GM12878 (cell line): Measurements from ENCODE around the gene ADSS1. TPM values are rescaled to one million over a fixed set of nuclear protein-coding genes. Genes with fewer than 3 reads are reported as not detected.

ENCODE experiments used
- ATAC-seq: fragments of 200-7000 bp; cut with Tn5 transposase; 3 replicates; pipeline ENCODE4 v1.9.1; 2020; ENCODE audit warnings: mild to moderate bottlenecking, moderate library complexity
- BruUV-seq: library from RNA; stranded (reverse); fragments of 400-500 nt; replicated peaks from 2 replicates; lab custom pipeline; 2021; lab: Mats Ljungman, UMichigan
- CTCF ChIA-PET: fragments of 300-600 bp; sonication (Branson Sonifier 250); formaldehyde crosslinking; extraction: SDS; loops from one replicate; lab custom pipeline; 2021; ENCODE audit warnings: inconsistent platforms; lab: Yijun Ruan, JAX
- POLR2A ChIA-PET: fragments of 350-600 bp; formaldehyde crosslinking; extraction: SDS; loops from one replicate; lab custom pipeline; 2021; ENCODE audit warnings: inconsistent platforms; lab: Charles Lee
- RAD21 ChIA-PET: fragments of 300-600 bp; sonication (Branson Sonifier 250); formaldehyde crosslinking; loops from one replicate; lab custom pipeline; 2023; ENCODE audit warnings: antibody characterized with exemption; ENCODE audit not compliant: unreplicated experiment; lab: Charles Lee
- SMC1A ChIA-PET: fragments of 300-600 bp; sonication (Branson Sonifier 250); formaldehyde crosslinking; loops from one replicate; lab custom pipeline; 2023; ENCODE audit not compliant: unreplicated experiment, uncharacterized antibody; lab: Charles Lee
- DNase-seq: peaks from one replicate; pipeline ENCODE4 v3.0.0-alpha.2; 2011; ENCODE audit warnings: low read depth, low spot score
- FAIRE-seq: peaks from 3 replicates; lab custom pipeline; 2011; peaks lifted over from hg19 to GRCh38; lab: Jason Lieb, UNC
- H2AFZ ChIP-seq: 2 replicates; pipeline ENCODE4 v1.6.0; 2011; ENCODE audit warnings: low read depth, low read length, control low read depth; ENCODE audit not compliant: control insufficient read depth
- H3K27ac ChIP-seq: 2 replicates; pipeline ENCODE4 v1.5.1; 2011; ENCODE audit warnings: control low read depth; ENCODE audit not compliant: control insufficient read depth, insufficient read depth
- H3K27me3 ChIP-seq, 2 experiments: replicated peaks in 1 of 2; 2 replicates each; pipeline versions ENCODE4 v1.6.0 to v1.6.1; 2011; ENCODE audit warnings: low read length in 1 of 2; ENCODE audit not compliant: control insufficient read depth in 2 of 2, insufficient read depth in 2 of 2
- H3K36me3 ChIP-seq, 2 experiments: 2 replicates each; pipeline ENCODE4 v1.5.1; 2011; ENCODE audit warnings: low read length in 1 of 2; ENCODE audit not compliant: control insufficient read depth in 2 of 2, insufficient read depth in 2 of 2
- H3K4me1 ChIP-seq: 2 replicates; pipeline ENCODE4 v1.6.1; 2011; ENCODE audit warnings: mild to moderate bottlenecking, low read length, moderate library complexity, mixed read lengths; ENCODE audit not compliant: control insufficient read depth, insufficient read depth
- H3K4me2 ChIP-seq: 2 replicates; pipeline ENCODE4 v1.6.0; 2011; ENCODE audit warnings: control low read depth; ENCODE audit not compliant: control insufficient read depth, insufficient read depth
- H3K4me3 ChIP-seq: fragments of 200-600 bp; sonication (generic); 2 replicates; pipeline ENCODE4 v1.5.1; 2016
- H3K79me2 ChIP-seq: 2 replicates; pipeline ENCODE4 v1.6.0; 2011; ENCODE audit warnings: low read length; ENCODE audit not compliant: control insufficient read depth, insufficient read depth
- H3K9ac ChIP-seq: 2 replicates; pipeline ENCODE4 v1.8.0; 2011; ENCODE audit warnings: low read length, control low read depth, mixed read lengths; ENCODE audit not compliant: control insufficient read depth, insufficient read depth
- H3K9me3 ChIP-seq: replicated peaks from 3 replicates; pipeline ENCODE4 v1.5.1; 2011; ENCODE audit warnings: mild to moderate bottlenecking, low read length; ENCODE audit not compliant: control insufficient read depth, insufficient read depth
- H4K20me1 ChIP-seq: 2 replicates; pipeline ENCODE4 v1.6.0; 2011; ENCODE audit not compliant: control insufficient read depth, insufficient read depth
- BCL3 ChIP-seq: IDR thresholded peaks from 2 replicates; pipeline ENCODE4 v1.6.1; 2011; ENCODE audit warnings: borderline replicate concordance, low read depth, mild to moderate bottlenecking, moderate library complexity, low read length; ENCODE audit not compliant: insufficient read depth, poor library complexity, severe bottlenecking
- HCFC1 ChIP-seq: fragments of 150-350 bp; IDR thresholded peaks from 2 replicates; pipeline ENCODE4 v1.6.1; 2014; ENCODE audit warnings: low read length
- NFXL1 ChIP-seq: fragments of 450-650 bp; IDR thresholded peaks from 2 replicates; pipeline ENCODE4 v1.6.1; 2017; ENCODE audit warnings: antibody characterized with exemption, mild to moderate bottlenecking, borderline replicate concordance
- NFYA ChIP-seq: IDR thresholded peaks from 2 replicates; pipeline ENCODE4 v1.6.1; 2011; ENCODE audit warnings: low read depth, mild to moderate bottlenecking, low read length, improper control_type of control experiment, borderline replicate concordance
- NFYB ChIP-seq: IDR thresholded peaks from 2 replicates; pipeline ENCODE4 v1.6.1; 2011; ENCODE audit warnings: low read depth, mild to moderate bottlenecking, low read length, improper control_type of control experiment, moderate library complexity; ENCODE audit not compliant: insufficient read depth
- PBX3 ChIP-seq: IDR thresholded peaks from 2 replicates; pipeline ENCODE4 v1.6.1; 2011; ENCODE audit warnings: mild to moderate bottlenecking, low read depth, low read length, moderate library complexity; ENCODE audit not compliant: insufficient replicate concordance
- PRDM15 ChIP-seq: fragments of 450-650 bp; formaldehyde crosslinking; IDR thresholded peaks from 2 replicates; pipeline ENCODE4 v1.4.0; 2020; ENCODE audit warnings: mild to moderate bottlenecking, moderate library complexity
- TARDBP ChIP-seq: IDR thresholded peaks from 2 replicates; pipeline ENCODE4 v1.6.1; 2016; ENCODE audit warnings: borderline replicate concordance
- ZBTB33 ChIP-seq: fragments of 450-650 bp; IDR thresholded peaks from 2 replicates; pipeline ENCODE4 v1.6.1; 2017; ENCODE audit warnings: mild to moderate bottlenecking
- WGBS: methylation state at CpG from one replicate; pipeline ENCODE4 v1.1.6; 2016; ENCODE audit warnings: low lambda C conversion rate; ENCODE audit not compliant: insufficient replicate concordance, insufficient coverage; ENCODE audit errors: missing lambda C conversion rate; 5-methylcytosine and 5-hydroxymethylcytosine counted together
- in situ Hi-C: fragments of 300-500 bp; cut with MboI; formaldehyde crosslinking; loops from 9 replicates; pipeline ENCODE4 v1.14.3; 2018; ENCODE audit warnings: mixed read lengths
- intact Hi-C: fragments of 100-400 bp; cut with micrococcal nuclease; formaldehyde crosslinking; loops from one replicate; pipeline ENCODE4 v1.14.2; 2022; ENCODE audit not compliant: unreplicated experiment
- polyA plus RNA-seq, 11 experiments: library from polyadenylated mRNA; depleted of rRNA in 4 of 11; unstranded in 6 of 11; stranded (reverse) in 5 of 11; fragments of >200 nt; fragmentation: Nextera tagmentation in 4 of 11; fragmentation: Illumina TruSeq in 1 of 11; extraction: Ambion mirVana in 4 of 11; extraction: Trizol in 1 of 11; gene quantifications; 1 replicate in 1 of 11; 2 replicates in 10 of 11; pipeline versions ENCODE4 v1.2.1 to v1.2.3, GENCODE V29; 2011 to 2016; ENCODE audit warnings: inconsistent platforms in 2 of 11, missing spikeins in 2 of 11, low read depth in 1 of 11
- total RNA-seq, 4 experiments: library from RNA; depleted of rRNA in 3 of 4; stranded (reverse); fragments of >200 nt in 3 of 4; fragmentation: Illumina TruSeq in 1 of 4; extraction: Trizol in 1 of 4; gene quantifications; 2 replicates each; pipeline versions ENCODE4 v1.2.1 to v1.2.3, GENCODE V29; 2013 to 2021

Gene ADSS1
- total and polyA plus RNA-seq, 10 of the 15 experiments (the other 5 are each of a cell fraction or from before 2014, with no cell fraction given): 0.11 to 0.45 (median 0.28) TPM; not detected in 5

- in situ Hi-C loops (no loop called here), intact Hi-C loops (no loop called here)
- Histone ChIP-seq H3K36me3 (no peaks in the 10 kb centered on the region), H3K79me2 (peaks cover 23% of the 10 kb centered on the region), H3K4me2 (no peak overlapping the region), H3K9me3 (no peaks in the 10 kb centered on the region; the same call in 2 of the 3 replicates), H3K4me1 (peaks cover 19% of the 10 kb centered on the region), H3K9ac (no peak overlapping the region), H4K20me1 (no peaks in the 10 kb centered on the region), H3K27me3 (no peaks in the 10 kb centered on the region), H3K27ac (no peak overlapping the region), H2AFZ (peak overlapping the region; percentile 13; the same call in 1 of the 2 replicates), H3K4me3 (no peak overlapping the region)
- whole genome bisulfite sequencing: 62% methylated on average over 12 of the region's 12 CpGs
- ChIA-PET CTCF (interaction anchor here (0.7 to 1.5 kb wide), 6 partner anchors 14 to 155 kb away, joined by 3 to 5 read pairs (median 3); no protein-coding TSS in a partner anchor), SMC1A (interaction anchor here (1.3 kb wide), 1 partner anchor 66 kb away, joined by 3 read pairs; no protein-coding TSS in a partner anchor), POLR2A (interaction anchor here (0.6 to 0.9 kb wide), 2 partner anchors 46 to 307 kb away, joined by 4 read pairs; no protein-coding TSS in a partner anchor), RAD21 (no interaction called here)
- no peak for ATAC-seq
- no TSS peak for BruUV-seq
- no peak for FAIRE-seq
- TF ChIP-seq BCL3 (no peak), HCFC1 (no peak), ZBTB33 (no peak), NFYA (no peak), TARDBP (no peak), NFXL1 (no peak), PBX3 (no peak), PRDM15 (CRISPR knock-in tag) (no peak), NFYB (no peak)
- DNase-seq: no peak
Observed at GRCh38 chr14:104750056-104750752, 26.2 kb downstream of the ADSS1 start.
